Measurements from ENCODE around the gene MLLT1. TPM values are rescaled to one million over a fixed set of nuclear protein-coding genes. Genes with fewer than 3 reads are reported as not detected.

MLLT1 gene
- total RNA-seq, 1 experiment from 2014 or later: 58.3 TPM

- Histone ChIP-seq H3K4me1 (ENCODE audit: control insufficient read depth, insufficient read depth, low read length) (no peaks in the 10 kb centered on the region), H3K36me3 (ENCODE audit: control insufficient read depth, insufficient read depth, low read length) (no peaks in the 10 kb centered on the region), H3K27me3 (ENCODE audit: control insufficient read depth, insufficient read depth, low read length) (no peaks in the 10 kb centered on the region), H3K9me3 (ENCODE audit: control insufficient read depth, insufficient read depth, low read depth, low read length) (no peaks in the 10 kb centered on the region), H3K4me3 (ENCODE audit: low read depth in 2 of 2, low read length in 2 of 2) (no peak overlapping the region), H3K27ac (ENCODE audit: low read length) (no peak overlapping the region)
- in situ Hi-C loops (cut with HindIII; ENCODE audit: low pct_unique_long_range_greater_than_20kb, low sequenced_read_pairs) (no loop called here), intact Hi-C loops (cut with micrococcal nuclease; ENCODE audit: unreplicated experiment) (no loop called here)
- ATAC-seq: no peak
- POLR2A ChIA-PET: no interaction called here
- CTCF ChIA-PET: no interaction called here
- no TSS peak for BruUV-seq (replicated peaks)
- TF ChIP-seq TCF7L2 (IDR thresholded peaks at IDR 0.05; ENCODE audit: low read depth, low read length): no peak
- TF ChIP-seq REST (IDR thresholded peaks at IDR 0.05; ENCODE audit: insufficient read depth in 1 of 2, low read depth in 2 of 2, low read length in 1 of 2): no peak
- TF ChIP-seq POLR2AphosphoS5 (IDR thresholded peaks at IDR 0.05; ENCODE audit: low read depth, low read length): no peak
- no peak for TF ChIP-seq SIN3A (IDR thresholded peaks at IDR 0.05; ENCODE audit: borderline replicate concordance, insufficient read depth, low read depth, low read length)
- TF ChIP-seq CTCF (IDR thresholded peaks at IDR 0.05): no peak
- DNase-seq (ENCODE audit: low read depth, low spot score): no peak
These were observed 62.6 kb downstream of the MLLT1 start for GRCh38 chr19:6216996-6217751.

DNA sequence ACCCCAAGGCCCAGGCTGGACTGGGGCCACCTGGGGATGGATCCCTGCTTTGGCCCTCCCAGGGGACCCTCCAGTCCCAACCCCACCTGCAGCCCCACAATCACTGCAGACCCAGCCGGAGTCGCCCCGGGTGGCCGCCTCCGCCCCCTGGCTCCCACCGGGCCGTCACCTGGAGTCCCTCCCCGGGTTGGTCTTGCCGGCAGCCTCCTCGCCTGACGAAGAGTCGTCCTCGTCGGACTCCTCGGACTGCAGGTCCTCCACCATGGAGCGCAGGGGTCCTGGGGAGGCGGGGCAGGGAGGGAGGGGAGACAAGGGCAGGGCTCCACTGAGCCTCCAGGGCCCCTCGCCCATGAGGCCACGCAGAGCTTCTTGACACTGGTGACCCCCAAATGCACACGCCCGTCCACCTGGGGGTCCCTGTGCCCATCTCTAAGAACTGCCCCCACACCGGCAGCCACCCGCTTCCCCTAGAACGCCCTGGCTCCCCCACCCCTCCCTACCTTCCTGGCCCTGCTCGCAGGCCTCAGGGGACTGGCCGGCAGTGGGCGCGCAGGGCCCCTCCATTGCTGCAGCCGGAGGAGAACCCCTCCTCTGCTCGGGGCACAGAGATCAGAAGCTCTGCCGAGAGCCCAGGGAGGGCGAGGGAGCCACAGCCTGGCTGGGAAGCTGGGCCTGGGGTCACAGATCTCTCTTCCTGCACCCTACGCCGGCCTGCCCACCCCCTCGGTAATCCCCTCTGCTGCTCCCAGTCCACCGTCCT is 63.4 kb downstream of the MLLT1 start:
- ATAC-seq: no peak
- CTCF ChIA-PET: no interaction called here
- in situ Hi-C loops (cut with HindIII; ENCODE audit: low pct_unique_long_range_greater_than_20kb, low sequenced_read_pairs): no loop called here

More for the DNA sequence above, 63.4 kb downstream of the MLLT1 start:
- no peak for TF ChIP-seq SIN3A (IDR thresholded peaks at IDR 0.05; ENCODE audit: borderline replicate concordance, insufficient read depth, low read depth, low read length)
- TF ChIP-seq POLR2AphosphoS5 (IDR thresholded peaks at IDR 0.05; ENCODE audit: low read depth, low read length): no peak
- no peak for TF ChIP-seq REST (IDR thresholded peaks at IDR 0.05; ENCODE audit: insufficient read depth in 1 of 2, low read depth in 2 of 2, low read length in 1 of 2)
- TF ChIP-seq TCF7L2 (IDR thresholded peaks at IDR 0.05; ENCODE audit: low read depth, low read length): no peak
- TF ChIP-seq CTCF (IDR thresholded peaks at IDR 0.05): no peak
- DNase-seq (ENCODE audit: low read depth, low spot score): no peak
- Histone ChIP-seq H3K4me3 (ENCODE audit: low read depth in 2 of 2, low read length in 2 of 2) (no peak overlapping the region), H3K27ac (ENCODE audit: low read length) (no peak overlapping the region), H3K27me3 (ENCODE audit: control insufficient read depth, insufficient read depth, low read length) (no peaks in the 10 kb centered on the region), H3K36me3 (ENCODE audit: control insufficient read depth, insufficient read depth, low read length) (no peaks in the 10 kb centered on the region), H3K9me3 (ENCODE audit: control insufficient read depth, insufficient read depth, low read depth, low read length) (no peaks in the 10 kb centered on the region), H3K4me1 (ENCODE audit: control insufficient read depth, insufficient read depth, low read length) (no peaks in the 10 kb centered on the region)
- intact Hi-C loops (cut with micrococcal nuclease; ENCODE audit: unreplicated experiment): no loop called here
- no TSS peak for BruUV-seq (replicated peaks)
- POLR2A ChIA-PET: no interaction called here

Measured in Panc1 (cell line).